Esophagus muscularis mucosa (tissue), 4 donors: Measurements from ENCODE around the gene SIGLEC8. TPM values are rescaled to one million over a fixed set of nuclear protein-coding genes. Genes with fewer than 3 reads are reported as not detected.

ENCODE experiments used
- DNase-seq: peaks from one replicate; pipeline ENCODE4 v3.0.0-alpha.2; 2017; ENCODE audit errors: extremely low spot score
- H3K27ac ChIP-seq, 4 donors: fragments of 200-600 bp; sonication (generic); replicated peaks in 1 of 4; 1 replicate in 3 of 4; 2 replicates in 1 of 4; pipeline ENCODE4 v1.5.1; 2016 to 2019; ENCODE audit warnings: mild to moderate bottlenecking in 1 of 4
- H3K27me3 ChIP-seq, 4 donors: fragments of 200-600 bp; sonication (generic); one replicate each; pipeline versions ENCODE4 v1.5.1 to v1.6.0; 2016 to 2019
- H3K36me3 ChIP-seq, 4 donors: fragments of 200-600 bp; sonication (generic); one replicate each; pipeline ENCODE4 v1.5.1; 2016 to 2019
- H3K4me1 ChIP-seq, 4 donors: fragments of 200-600 bp; sonication (generic); one replicate each; pipeline ENCODE4 v1.5.1; 2016 to 2019
- H3K4me3 ChIP-seq, 4 donors: fragments of 200-600 bp; sonication (generic); 1 replicate in 2 of 4; 2 replicates in 2 of 4; pipeline ENCODE4 v1.5.1; 2016 to 2019; ENCODE audit warnings: mild to moderate bottlenecking in 4 of 4, moderate library complexity in 1 of 4
- H3K9me3 ChIP-seq, 4 donors: fragments of 200-600 bp; sonication (generic); 1 replicate in 3 of 4; 2 replicates in 1 of 4; pipeline ENCODE4 v1.5.1; 2016 to 2019
- CTCF ChIP-seq, 3 experiments: fragments of 200-600 bp in 2 of 3; fragments of 450-650 bp in 1 of 3; sonication (generic) in 2 of 3; IDR thresholded peaks; one replicate each; pipeline ENCODE4 v1.5.1; 2017 to 2019; ENCODE audit warnings: antibody characterized with exemption in 3 of 3, mild to moderate bottlenecking in 2 of 3, moderate library complexity in 1 of 3
- EP300 ChIP-seq: sonication (generic); formaldehyde crosslinking; IDR thresholded peaks from one replicate; pipeline ENCODE4 v1.6.1; 2017; ENCODE audit warnings: antibody characterized with exemption
- POLR2A ChIP-seq: fragments of 450-650 bp; IDR thresholded peaks from one replicate; pipeline ENCODE4 v1.6.1; 2017; ENCODE audit warnings: antibody characterized with exemption, moderate library complexity, mild to moderate bottlenecking, low read depth
- POLR2AphosphoS5 ChIP-seq, 2 donors: sonication (generic); formaldehyde crosslinking; IDR thresholded peaks; one replicate each; pipeline ENCODE4 v1.6.1; 2017; ENCODE audit warnings: antibody characterized with exemption in 2 of 2
- WGBS: methylation state at CpG from one replicate; pipeline ENCODE4 v1.1.5; 2018; 5-methylcytosine and 5-hydroxymethylcytosine counted together
- intact Hi-C: fragments of 100-400 bp; cut with DNase I; formaldehyde crosslinking; loops from one replicate; pipeline ENCODE4 v1.15.1; 2023
- total RNA-seq, 4 donors: library from RNA; depleted of rRNA; stranded (reverse); fragments of >200 nt; gene quantifications; one replicate each; pipeline versions ENCODE4 v1.1.0 to v1.2.1, GENCODE V29; 2016

The SIGLEC8 gene
- total RNA-seq, 4 donors from 2014 or later, result 0.66 to 1.7 (median 0.86) TPM; not detected in 1

- no peaks in the 10 kb centered on the region for H3K36me3 ChIP-seq
- DNase-seq, result no peak
- TF ChIP-seq CTCF (IDR thresholded peaks at IDR 0.05) (no peak), POLR2AphosphoS5 (IDR thresholded peaks at IDR 0.05) (no peak), EP300 (no peak), POLR2A (no peak)
- no peaks in the 10 kb centered on the region for H3K9me3 ChIP-seq
- H3K27ac ChIP-seq, result no peak overlapping the region
- WGBS, result 58% methylated on average over 25 of the region's 31 CpGs
- intact Hi-C loops, result no loop called here
- H3K4me1 ChIP-seq, result no peaks in the 10 kb centered on the region
- H3K4me3 ChIP-seq, result peak overlapping the region in 2 of 4 donors; percentile 1 to 12
- peaks cover 0 to 72% (median 0%) of the 10 kb centered on the region in 4 donors for H3K27me3 ChIP-seq
These were observed 16.6 kb downstream of the SIGLEC8 start for GRCh38 chr19:51441410-51442390.

- 42% methylated on average over 11 of the region's 11 CpGs for WGBS
- intact Hi-C loops, result no loop called here
- Histone ChIP-seq H3K4me3 (peak overlapping the region in 2 of 4 donors; percentile 1 to 12), H3K4me1 (no peaks in the 10 kb centered on the region), H3K27ac (no peak overlapping the region), H3K27me3 (peaks cover 0 to 74% (median 0%) of the 10 kb centered on the region in 4 donors), H3K9me3 (no peaks in the 10 kb centered on the region), H3K36me3 (no peaks in the 10 kb centered on the region)
- DNase-seq, result no peak
- TF ChIP-seq POLR2A (no peak), EP300 (no peak), CTCF (IDR thresholded peaks at IDR 0.05) (no peak), POLR2AphosphoS5 (IDR thresholded peaks at IDR 0.05) (no peak)
These were observed 17.3 kb downstream of the SIGLEC8 start for GRCh38 chr19:51440846-51441409.

- H3K9me3 ChIP-seq, result no peaks in the 10 kb centered on the region
- H3K36me3 ChIP-seq, result no peaks in the 10 kb centered on the region
- 76% methylated on average over 2 of the region's 2 CpGs for WGBS
- no peak overlapping the region for H3K4me3 ChIP-seq
- H3K4me1 ChIP-seq, result no peaks in the 10 kb centered on the region
- no peak for DNase-seq
- peaks cover 0 to 80% (median 0%) of the 10 kb centered on the region in 4 donors for H3K27me3 ChIP-seq
- TF ChIP-seq POLR2AphosphoS5 (IDR thresholded peaks at IDR 0.05), result no peak
- no peak for TF ChIP-seq POLR2A
- no peak for TF ChIP-seq CTCF (IDR thresholded peaks at IDR 0.05)
- TF ChIP-seq EP300, result no peak
- H3K27ac ChIP-seq, result no peak overlapping the region
- intact Hi-C loops, result no loop called here
These were observed 18.2 kb downstream of the SIGLEC8 start for GRCh38 chr19:51440052-51440451.

GRCh38 chr19:51439021-51439465, 19.2 kb downstream of the SIGLEC8 start:
- Histone ChIP-seq H3K27me3 (peaks cover 0 to 86% (median 0%) of the 10 kb centered on the region in 4 donors), H3K36me3 (no peaks in the 10 kb centered on the region), H3K4me1 (no peaks in the 10 kb centered on the region), H3K9me3 (no peaks in the 10 kb centered on the region), H3K27ac (no peak overlapping the region), H3K4me3 (no peak overlapping the region)
- DNase-seq, result no peak
- TF ChIP-seq POLR2AphosphoS5 (IDR thresholded peaks at IDR 0.05) (no peak), EP300 (no peak), CTCF (IDR thresholded peaks at IDR 0.05) (peak in 2 of 3 experiments; percentile 42 to 46), POLR2A (no peak)
- intact Hi-C loops, result loop anchor here (2.0 kb wide), 1 partner anchor 100 kb away; no protein-coding TSS in a partner anchor
- 51% methylated on average over 5 of the region's 5 CpGs for WGBS
